Uterus (tissue), 2 donors: ENCODE data around the gene KCNQ1.

Experiments
- CTCF ChIP-seq, 4 experiments: fragments of 200-600 bp in 2 of 4; fragments of 450-650 bp in 2 of 4; sonication (generic) in 2 of 4; IDR thresholded peaks; one replicate each; pipeline ENCODE4 v1.5.1; 2016 to 2019; ENCODE audit warnings: antibody characterized with exemption in 4 of 4, mild to moderate bottlenecking in 2 of 4, moderate library complexity in 1 of 4
- POLR2A ChIP-seq, 2 donors: fragments of 450-650 bp; IDR thresholded peaks; one replicate each; pipeline ENCODE4 v1.6.1; 2016; ENCODE audit warnings: antibody characterized with exemption in 2 of 2, mild to moderate bottlenecking in 1 of 2, moderate library complexity in 1 of 2

GRCh38 chr11:2869134-2869526, 424.3 kb downstream of the KCNQ1 start:
- TF ChIP-seq CTCF (IDR thresholded peaks at IDR 0.05), result no peak
- no peak for TF ChIP-seq POLR2A (IDR thresholded peaks at IDR 0.05)
